Mammary epithelial cell (primary cell): Measurements from ENCODE around the gene PCSK5.

ENCODE experiments used
- EZH2 ChIP-seq: IDR thresholded peaks from 2 replicates; pipeline ENCODE4 v1.6.1; 2012; ENCODE audit warnings: low read length, inconsistent platforms, borderline replicate concordance
- TF ChIP-seq, protein P1 (sequence below), 2 donors: IDR thresholded peaks in 1 of 2; conservative IDR thresholded peaks in 1 of 2; 2 replicates each; pipeline ENCODE4 v1.5.1; 2011 to 2012; ENCODE audit warnings: inconsistent platforms in 2 of 2, low read length in 2 of 2, mild to moderate bottlenecking in 2 of 2, control low read depth in 1 of 2, low read depth in 1 of 2; ENCODE audit not compliant: insufficient read depth in 1 of 2; ENCODE audit errors: extremely low read depth in 1 of 2

DNA sequence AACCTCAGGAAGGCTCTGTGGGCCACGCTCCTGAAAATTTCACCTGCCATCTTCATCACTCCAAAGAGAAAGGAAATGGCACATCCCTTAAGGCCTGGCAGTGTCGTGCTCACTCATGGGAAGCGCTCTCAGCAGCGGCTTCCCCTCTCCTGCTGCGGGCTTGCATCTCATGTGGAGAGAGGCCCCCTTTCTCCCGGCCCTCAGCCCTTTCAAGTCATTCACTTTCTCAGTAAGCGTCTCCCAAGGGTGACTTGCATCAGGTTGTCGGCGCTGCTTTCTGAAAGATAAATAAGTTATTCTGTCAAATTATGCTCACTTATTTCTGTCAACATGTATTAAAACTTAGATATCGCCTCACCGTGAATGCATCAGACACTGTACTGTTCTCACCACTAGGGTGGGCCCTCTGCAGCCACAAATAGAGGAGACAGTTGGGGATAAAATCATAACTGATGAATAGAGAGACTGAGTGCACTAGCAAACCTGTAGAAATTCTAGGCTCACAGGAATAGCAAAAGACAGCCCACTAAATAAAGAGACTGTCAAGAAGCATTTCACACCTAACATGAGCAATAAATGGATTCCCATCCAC, 329.2 kb downstream of the PCSK5 start:
- TF ChIP-seq, protein P1, sequence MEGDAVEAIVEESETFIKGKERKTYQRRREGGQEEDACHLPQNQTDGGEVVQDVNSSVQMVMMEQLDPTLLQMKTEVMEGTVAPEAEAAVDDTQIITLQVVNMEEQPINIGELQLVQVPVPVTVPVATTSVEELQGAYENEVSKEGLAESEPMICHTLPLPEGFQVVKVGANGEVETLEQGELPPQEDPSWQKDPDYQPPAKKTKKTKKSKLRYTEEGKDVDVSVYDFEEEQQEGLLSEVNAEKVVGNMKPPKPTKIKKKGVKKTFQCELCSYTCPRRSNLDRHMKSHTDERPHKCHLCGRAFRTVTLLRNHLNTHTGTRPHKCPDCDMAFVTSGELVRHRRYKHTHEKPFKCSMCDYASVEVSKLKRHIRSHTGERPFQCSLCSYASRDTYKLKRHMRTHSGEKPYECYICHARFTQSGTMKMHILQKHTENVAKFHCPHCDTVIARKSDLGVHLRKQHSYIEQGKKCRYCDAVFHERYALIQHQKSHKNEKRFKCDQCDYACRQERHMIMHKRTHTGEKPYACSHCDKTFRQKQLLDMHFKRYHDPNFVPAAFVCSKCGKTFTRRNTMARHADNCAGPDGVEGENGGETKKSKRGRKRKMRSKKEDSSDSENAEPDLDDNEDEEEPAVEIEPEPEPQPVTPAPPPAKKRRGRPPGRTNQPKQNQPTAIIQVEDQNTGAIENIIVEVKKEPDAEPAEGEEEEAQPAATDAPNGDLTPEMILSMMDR (conservative IDR thresholded peaks at IDR 0.05 in 1 of 2, IDR thresholded peaks at IDR 0.05 in 1 of 2; ENCODE audit: extremely low read depth in 1 of 2, insufficient read depth in 1 of 2, low read depth in 1 of 2, low read length in 2 of 2): peak in 1 of 2 donors; percentile 8
- no peak for TF ChIP-seq EZH2
